Hippocampal formation (tissue), 2 donors: ENCODE data around the gene YTHDF1.
A peak's percentile ranks its signal among the peaks of the same experiment; 100 is the strongest.

Experiments
- DNase-seq, 2 donors: peaks; one replicate each; lab custom pipeline; 2025; lab: John Stamatoyannopoulos, UW

The YTHDF1 gene

DNA sequence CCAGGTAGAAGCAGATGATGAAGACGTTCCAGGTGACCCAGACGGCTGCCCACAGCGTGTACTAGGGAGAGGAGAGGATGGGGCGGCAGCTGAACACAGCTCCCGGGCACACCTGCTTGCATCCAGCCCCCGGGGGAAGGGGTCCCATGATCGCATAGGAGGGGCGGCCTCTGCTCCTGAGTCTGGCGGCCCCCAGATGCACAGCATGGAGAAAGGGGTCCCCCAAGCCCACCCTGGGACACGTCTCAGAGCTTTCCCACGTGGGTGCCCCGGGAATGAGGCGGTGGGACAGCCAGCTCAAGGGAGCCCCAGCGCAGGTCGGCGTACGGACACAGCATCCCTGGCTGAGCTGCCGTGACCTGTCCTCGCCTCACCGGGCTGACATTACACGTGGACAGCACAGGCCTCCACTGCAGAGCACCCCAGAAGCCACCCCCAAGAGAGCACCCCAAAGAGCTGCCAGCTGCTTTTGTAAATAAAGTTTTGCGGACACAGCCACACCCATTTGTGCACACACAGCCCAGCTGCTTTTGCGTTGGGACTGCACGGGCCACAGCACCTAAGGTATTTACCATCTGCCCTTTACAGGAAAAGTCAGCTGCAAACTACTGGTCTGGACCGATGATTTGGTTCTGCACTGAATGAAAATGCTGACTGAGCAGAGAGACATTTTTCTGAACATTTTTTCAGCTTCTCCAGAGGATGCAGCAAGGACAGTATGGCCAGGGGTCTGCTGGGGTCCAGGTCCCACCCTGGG lies 33.1 kb upstream of the YTHDF1 start:
- DNase-seq = no peak

DNA sequence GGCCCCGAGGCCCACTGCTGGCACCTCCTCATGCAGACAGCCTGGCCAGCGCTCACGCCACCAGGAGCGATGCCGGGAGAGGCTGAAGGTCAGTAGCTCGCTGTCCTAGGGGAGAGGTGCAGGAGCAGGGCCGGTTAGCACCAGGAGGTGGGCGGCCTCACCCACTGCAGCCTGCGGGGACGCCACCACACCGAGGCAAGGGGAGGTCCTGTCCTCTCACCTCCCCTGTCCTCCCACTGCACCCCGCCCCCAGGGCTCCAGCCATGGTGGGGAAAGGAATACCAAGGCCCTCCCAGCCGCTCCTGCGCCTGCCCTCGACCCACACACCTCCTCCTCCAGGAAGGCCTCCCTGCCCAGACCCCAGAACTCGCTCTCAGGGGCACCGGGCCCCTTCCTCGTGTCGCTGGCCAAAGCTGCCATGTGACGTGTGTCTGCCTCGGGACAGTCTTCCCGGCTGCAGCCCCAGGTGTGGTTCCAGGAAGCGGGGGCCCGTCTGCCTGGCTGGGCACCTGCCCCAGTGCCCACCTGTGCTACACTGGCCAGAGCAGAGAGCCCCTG lies 31.8 kb upstream of the YTHDF1 start:
- DNase-seq = no peak

DNA sequence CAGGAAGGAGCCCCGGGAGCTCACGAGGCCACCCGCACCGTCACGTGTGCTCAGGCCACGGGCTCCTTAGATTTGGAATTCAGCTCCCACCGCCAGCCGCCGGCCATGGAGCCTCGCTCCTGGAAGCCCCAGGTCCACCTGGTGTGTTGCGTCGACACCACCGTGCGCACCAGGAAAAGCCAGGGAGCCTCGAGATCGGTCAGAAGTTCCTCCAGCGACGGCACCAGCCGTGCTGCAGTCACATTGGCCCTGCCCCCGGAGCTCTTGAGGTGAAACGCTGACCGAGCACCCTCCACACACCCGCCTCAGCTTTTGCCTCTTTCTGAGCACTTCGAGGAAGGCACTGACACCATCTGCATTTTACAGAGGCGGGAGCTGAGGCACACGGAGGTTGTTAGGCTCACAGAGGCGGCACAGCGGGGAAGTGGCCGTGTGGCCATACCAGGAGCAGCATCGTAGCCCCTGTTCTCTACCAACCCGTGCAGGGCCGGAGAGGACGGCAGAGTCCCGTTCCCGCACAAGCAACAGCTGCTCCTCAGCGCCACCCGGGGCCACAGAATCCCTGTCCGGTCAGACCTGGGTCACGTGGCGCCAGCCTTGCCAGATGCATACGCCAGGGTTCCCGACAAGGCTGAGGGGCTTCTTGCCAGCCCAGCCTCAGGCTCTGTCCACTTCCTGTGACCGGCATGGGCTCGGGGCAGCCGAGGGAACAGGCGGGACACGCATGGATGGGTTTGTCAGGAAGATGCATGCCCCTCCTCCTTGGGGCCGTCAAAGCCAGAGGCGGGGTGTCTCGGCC lies 30.8 kb upstream of the YTHDF1 start:
- DNase-seq = no peak

DNA sequence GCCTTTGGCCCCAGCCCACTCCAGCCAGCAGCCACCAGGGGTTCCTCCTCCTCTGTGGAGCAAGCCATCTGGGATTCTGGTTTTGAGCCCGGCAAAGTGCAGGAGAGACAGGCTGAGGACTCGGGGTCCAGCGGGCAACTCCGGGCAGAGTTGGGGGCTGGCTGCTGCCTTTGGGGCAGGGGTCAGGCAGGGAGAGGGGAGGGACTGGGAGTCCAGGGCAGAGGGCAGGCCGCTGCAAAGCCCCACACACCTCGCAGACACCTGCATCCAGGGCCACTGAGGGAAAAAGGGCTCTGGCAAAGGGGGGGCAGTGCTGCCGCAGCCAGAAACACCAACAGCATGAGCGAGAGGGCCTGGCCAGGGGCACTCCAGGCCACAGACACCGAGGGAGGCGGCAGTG lies 28.5 kb upstream of the YTHDF1 start:
- no peak for DNase-seq

DNA sequence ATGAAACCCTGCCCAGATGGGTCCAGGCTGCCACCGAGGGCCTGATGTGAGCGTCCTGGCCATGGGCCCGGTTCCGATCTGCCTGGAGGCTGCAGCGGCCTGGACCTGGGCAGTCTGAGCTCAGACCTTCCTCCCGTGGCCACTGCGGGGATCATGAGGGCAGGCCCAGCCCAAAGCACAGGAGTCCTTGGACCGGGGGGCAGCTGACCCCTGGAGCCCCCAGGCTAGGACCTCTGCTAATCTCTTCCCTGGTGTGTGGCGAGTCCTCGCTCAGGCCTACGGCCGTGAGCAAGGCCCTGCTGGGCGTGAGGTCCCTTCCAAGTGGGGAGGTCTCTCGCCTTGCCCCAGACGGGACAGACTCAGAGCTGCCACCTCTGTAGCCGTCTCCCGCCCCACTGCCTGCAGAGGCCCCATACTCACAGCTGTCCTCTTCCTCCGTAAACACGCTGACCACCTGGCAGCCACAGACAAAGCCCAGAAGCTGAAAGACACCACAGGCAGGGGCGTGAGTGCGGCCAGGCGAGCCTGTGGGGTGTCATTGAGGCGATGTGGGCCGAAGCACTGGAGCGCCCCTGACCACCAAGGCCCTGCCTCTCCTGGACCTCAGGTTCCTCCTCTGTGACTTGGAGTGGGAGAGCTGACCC lies 27.8 kb upstream of the YTHDF1 start:
- no peak for DNase-seq

DNA sequence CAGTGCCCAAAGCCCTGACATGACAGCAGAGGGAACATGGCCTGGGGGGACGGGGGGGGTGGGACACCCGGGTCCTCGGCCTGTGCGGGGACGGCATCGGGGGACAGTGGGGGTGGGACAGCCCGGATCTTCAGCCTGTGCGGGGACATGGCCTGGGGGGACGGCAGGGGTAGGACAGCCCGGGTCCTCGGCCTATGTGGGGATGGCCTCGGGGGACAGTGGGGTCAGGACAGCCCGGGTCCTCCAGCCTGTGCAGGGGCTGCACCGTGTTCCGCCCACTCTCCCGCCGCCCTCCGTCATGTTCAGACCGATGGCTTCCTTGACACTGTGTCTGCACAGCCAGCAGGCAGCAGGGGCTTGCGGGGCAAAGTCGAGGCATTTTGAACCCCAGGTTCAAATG lies 26.8 kb upstream of the YTHDF1 start:
- no peak for DNase-seq

DNA sequence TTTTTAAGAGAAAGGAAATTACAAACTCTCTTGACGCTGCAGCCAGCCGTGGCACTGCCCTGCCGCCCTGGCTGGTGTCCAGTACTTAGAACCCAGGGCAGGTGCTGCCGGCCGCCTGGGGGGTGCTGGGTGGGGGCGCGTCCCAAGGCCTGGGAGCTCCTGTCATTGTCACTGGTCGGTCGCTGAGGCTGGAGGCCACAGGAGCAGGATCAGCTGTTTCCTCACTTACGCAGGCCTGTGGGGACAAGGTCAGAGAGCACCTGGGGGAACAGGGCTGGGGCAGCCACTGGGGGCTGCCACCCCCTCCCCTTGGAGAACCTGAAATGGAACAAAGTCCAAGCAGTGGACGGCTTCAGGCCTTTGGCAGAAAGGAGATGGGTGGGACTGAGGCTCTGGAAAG lies 25.3 kb upstream of the YTHDF1 start:
- DNase-seq = no peak

DNA sequence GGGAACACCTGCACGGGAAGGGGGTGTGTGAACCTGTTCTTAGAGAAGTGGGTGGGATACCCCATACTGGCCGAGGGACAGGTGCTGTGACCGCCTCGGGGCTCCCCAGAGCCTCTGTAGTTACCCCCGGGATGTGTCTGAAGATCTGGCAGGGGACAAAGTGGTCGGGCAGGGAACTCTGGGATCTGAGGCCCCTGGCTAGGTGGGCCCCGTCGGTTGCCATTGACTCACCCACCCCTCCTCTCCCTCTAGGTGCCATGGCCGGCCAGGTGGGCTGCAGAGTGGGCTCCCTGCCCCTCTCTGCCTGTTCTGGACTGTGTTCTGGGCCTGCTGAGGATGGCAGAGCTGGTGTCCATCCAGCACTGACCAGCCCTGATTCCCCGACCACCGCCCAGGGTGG lies 24.1 kb upstream of the YTHDF1 start:
- no peak for DNase-seq

DNA sequence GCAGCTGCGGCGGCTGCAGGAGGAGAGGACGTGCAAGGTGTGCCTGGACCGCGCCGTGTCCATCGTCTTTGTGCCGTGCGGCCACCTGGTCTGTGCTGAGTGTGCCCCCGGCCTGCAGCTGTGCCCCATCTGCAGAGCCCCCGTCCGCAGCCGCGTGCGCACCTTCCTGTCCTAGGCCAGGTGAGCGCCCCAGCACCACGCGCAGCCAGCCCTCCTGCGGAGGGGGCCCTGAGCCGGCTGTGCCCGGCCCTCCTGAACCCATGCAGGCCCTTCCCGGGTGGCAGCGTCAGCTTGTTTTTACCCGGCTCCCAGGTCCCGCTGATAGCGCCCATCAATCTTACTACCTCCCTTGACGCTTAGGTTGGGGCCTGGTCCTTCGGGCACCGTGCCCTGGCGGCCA lies 23.5 kb upstream of the YTHDF1 start:
- DNase-seq = no peak

DNA sequence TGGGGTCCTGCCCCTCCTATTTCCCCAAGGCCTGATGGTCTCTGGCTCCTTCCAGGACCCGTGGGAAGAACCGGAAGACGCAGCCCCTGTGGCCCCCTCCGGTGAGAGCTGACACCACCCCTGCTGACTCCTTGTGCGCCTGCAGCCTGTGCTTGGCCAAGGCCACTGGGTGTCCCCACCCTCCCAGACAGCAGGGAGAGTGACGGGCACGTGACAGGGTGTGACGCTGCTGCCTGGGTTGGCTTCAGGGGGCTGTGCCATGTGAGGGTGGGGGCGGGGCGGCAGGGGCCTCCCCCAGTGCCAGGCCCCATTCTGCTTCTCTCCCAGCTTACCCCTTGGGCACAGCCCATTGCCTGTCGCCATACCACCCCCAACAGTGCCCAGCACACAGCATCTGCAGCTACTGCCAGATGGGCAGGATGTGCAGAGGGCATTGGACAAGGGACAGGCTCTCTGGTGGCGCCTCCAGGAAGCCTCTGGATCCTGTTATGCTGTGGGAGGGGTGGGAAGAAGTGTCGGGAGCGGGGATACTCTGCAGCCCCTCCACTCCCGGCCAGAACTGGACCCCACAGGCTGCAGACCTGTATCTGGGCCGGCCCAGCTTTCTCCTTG lies 22.7 kb upstream of the YTHDF1 start:
- DNase-seq = no peak

DNA sequence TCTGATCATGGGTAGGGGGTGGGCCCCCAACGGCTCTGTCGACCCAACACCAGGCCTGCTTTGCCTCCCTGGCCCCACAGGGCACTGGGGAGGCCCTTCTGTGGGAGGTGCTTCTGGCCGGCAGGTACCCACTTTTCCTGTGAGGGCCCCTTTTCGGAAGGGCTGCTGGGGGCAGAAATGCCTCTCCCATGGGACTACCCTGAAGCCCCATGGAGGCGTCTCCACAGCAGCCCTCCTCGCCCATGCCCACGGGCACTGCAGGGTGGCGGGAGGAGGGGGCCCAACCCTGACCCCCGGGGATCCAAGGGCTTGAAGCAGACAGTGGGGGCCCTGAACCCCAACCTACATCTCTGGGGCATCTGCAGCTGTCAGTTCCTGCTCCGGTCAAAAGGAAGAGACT lies 22.1 kb upstream of the YTHDF1 start:
- no peak for DNase-seq

DNA sequence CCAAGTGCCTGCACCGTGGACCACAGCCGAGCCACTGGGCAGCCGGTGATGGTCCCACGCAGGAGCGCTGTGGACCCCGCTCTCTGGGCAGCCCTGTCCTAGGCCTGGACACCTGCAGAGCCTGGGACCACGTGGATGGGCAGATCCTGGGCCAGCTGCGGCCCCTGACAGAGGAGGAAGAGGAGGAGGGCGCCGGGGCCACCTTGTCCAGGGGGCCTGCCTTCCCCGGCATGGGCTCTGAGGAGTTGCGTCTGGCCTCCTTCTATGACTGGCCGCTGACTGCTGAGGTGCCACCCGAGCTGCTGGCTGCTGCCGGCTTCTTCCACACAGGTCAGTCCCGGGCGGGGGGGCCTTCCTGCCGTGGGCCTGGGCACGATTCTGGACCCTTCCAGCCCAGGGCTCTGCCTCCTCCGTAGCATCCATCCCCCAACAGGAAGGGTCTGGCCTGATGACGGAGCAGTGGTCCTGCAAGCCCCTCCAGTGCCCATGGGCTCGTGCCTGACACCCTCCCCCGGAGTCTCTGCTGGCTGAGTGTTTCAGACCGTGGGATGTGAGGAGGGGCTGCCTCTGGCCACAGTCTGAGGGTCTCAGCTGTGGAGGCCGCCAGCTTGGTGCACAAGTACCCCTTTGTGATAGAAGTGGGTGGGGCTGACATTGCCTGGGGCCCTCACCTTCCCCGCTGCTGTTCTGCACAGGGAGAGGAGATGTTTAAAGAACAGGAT lies 20.3 kb upstream of the YTHDF1 start:
- no peak for DNase-seq

DNA sequence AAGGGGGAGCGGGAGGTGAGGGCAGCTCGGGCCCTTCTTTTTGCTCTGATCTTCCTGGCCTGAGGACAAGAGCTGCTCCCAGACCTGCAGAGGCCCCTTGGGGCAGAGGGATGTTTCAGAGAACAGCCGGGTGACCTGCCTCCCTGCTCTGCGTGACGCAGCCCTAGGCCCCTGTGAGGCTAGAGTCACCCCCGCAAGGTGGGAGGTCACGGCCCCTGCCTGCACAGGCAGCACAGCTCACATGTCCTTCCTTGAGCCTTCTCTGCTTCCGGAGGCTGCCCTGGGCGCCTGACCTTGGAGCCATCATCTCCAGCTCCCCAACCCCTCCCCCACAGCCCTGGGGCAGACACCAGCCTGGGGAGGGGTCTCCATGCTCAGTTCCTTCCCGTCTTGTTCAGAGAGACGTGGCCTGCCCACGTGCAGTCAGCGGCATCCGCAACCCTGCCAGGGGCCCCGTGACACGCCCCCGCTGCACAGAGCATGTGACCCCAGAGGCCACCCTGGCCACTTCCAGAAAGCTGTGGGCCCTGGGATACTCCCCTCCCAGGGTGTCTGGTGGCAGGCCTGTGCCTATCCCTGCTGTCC lies 19.6 kb upstream of the YTHDF1 start, which contains the start of gene BIRC7:
BIRC7 (plus strand) TSS at position 507 of the 585 bp plus-strand sequence. CDS start 192 bp downstream, outside the sequence.
- DNase-seq = no peak

DNA sequence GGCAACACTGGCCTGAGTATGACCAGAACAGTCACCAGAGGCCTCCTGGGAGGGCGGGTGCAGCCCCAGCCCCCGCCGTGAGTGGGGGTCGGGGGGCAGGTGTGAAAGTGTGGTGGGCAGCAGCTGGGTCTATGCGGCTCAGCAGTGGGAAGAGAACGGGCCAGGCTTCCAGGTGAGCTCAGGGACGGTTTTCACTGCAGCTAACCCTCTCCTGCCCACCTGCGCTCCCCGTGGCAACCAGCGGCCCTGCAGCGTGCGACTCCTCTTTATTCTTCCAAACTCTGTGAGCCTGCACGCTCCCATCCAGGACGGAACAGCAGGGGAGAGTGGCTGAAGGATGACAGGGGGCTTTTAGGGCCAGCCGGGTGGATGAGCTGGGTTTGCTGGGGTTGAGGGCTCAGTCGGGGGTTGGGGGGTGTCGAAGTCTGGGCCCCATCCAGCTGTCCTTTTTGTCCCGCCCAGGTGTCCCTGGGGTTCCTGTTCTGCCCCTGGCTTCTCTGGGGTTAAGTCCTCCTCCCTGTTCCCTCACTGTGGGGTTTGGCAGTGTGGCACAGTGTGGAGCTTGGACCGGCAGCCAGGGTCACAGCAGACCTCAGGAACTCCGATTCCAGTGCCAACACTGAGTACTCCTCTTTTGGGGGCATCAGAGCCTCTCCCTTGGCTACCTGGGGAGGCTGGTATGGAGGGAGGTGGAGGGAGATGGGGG lies 18.9 kb upstream of the YTHDF1 start:
- DNase-seq = no peak

DNA sequence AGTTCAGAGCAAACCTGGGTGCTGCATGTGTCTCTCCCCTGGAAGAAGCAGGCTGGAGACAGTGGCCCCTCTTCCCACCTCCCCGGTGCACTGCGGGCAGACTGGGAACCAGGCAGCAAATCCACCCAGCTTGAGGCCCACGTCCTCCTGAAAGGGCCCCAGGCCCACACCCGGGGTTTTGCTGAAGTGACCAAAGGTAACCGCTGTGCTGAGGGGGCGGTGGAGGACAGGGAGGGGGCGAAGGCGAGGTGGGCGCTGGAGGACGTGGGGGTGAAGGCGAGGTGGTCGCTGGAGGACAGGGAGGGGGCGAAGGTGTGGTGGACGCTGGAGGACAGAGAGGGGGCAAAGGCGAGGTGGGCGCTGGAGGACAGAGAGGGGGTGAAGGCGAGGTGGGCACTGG lies 18.0 kb upstream of the YTHDF1 start:
- no peak for DNase-seq

DNA sequence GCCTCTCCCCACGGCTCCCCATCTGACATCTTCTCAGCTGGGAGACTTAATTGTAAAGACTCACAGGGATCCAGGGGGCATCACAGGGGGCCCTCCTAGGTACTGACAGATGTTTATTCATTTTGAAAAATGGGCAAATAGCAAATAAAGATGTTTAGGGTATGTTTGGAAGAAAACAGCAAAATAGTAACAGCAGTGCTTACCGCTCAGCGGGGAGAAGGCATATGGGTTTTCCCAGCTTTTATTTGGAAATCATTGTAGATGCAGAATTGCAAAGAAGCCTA lies 17.1 kb upstream of the YTHDF1 start:
- no peak for DNase-seq

DNA sequence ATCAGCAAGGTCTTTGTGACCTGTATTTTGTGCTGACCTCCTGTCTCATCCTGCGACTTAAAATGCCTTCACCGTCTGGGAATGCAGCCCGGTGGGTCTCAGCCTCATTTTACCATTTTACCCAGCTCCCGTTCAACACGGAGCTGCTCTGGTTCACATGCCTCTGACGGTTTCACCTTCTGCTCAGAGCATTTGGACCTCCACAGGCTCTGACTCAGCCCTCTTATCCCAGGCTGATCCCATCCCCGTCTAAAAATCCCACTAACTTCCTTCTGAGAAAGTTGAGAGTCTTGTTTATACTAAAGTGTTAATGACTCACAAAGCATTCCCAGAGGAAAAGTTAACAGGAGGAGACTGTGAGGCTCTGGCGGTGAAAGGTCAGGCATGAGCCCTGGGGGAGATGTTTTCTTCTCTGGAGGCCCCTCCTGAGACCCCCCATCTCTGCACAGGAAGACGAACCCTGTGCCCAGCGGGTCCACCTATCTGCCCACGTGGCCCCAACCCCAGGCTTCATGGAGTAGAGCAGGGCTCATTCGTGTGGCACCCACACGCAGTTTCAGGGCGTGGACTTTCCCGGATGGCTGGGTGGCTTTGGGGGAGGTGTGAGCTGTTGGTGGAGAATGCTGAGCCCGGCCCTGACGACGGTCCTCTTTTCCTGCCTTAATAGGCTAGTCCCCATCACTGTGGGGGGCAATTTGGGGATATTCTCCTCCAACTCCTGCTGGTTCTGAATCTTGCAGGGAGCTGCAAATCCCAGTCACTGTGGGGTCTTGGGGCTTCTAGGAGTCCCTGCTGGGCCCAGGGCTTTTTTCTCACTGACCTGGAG lies 16.5 kb upstream of the YTHDF1 start:
- no peak for DNase-seq

DNA sequence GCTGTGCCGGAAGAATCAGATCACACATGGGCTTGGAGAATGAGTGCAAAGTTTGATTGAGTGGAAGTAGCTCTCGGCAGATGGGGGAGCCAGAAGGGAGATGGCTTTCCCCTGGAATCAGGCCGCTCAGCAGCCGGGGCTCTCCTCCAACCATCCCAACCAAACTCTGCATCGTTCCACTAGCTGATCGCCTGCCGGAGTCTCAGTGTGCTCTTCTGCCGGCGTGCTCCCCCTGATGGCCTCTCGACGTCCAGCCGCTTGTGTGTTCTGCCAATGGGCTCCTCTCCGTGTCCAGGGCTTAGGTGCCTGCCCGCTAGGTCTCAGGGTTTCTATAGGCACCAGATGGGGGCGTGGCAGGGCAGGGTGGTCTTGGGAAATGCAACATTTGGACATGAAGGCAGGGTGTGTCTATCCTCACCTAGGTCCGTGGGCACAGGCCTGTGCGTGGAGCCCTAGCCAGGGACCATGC lies 14.9 kb upstream of the YTHDF1 start:
- peak; percentile 45 for DNase-seq

DNA sequence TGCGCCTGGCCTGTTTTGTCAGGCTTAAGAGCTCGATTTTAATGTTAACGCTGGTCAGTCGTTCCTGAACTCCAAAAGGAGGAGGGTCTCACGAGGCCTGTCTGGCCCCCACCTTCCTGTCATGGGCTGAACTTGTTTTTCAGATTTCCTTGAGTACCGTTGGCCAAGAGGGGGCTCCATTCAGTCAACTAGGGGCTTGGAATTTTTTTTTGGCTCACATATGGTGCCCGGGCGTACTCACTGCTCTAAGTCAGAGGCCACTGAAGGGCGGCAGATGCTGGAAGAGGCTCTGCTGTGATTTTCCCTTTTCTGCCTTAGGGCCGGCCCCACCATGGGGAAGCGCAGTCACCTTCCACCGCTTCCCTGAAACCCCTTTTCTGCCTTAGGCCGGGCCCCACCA lies 12.9 kb upstream of the YTHDF1 start:
- no peak for DNase-seq

DNA sequence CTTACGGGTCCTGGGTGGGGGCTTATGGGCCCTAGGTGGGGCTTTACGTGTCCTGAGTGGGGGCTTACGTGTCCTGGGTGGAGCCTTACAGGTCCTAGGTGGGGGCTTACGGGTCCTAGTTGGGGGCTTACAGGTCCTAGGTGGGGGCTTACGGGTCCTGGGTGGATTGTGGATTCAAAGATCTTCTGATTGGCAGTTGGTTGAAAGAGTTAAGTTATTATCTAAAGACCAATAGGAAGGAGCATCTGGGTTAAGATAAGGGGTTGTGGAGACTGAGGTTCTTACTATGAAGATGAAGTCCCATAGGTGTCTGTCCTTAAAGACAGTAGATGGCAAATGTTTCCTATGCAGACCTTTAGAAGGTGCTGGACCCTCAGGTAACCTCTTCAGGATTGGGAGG lies 11.3 kb upstream of the YTHDF1 start:
- no peak for DNase-seq
